HUES64 (cell line): Measurements from ENCODE around the gene CLSTN1.
A peak's percentile ranks its signal among the peaks of the same experiment; 100 is the strongest.

Experiments
- H3K27ac ChIP-seq: 2 replicates; pipeline ENCODE4 v1.7.0; 2013; ENCODE audit warnings: low read depth, low read length, inconsistent platforms
- H3K27me3 ChIP-seq: 2 replicates; pipeline ENCODE4 v1.6.1; 2013; ENCODE audit warnings: mild to moderate bottlenecking, low read length; ENCODE audit not compliant: insufficient read depth
- H3K36me3 ChIP-seq: 2 replicates; pipeline ENCODE4 v1.6.1; 2013; ENCODE audit warnings: mild to moderate bottlenecking, low read length; ENCODE audit not compliant: insufficient read depth
- H3K4me1 ChIP-seq: 2 replicates; pipeline ENCODE4 v1.6.1; 2013; ENCODE audit warnings: mild to moderate bottlenecking, low read length, moderate library complexity; ENCODE audit not compliant: insufficient read depth
- H3K4me3 ChIP-seq: 2 replicates; pipeline ENCODE4 v1.5.1; 2013; ENCODE audit warnings: mild to moderate bottlenecking, low read length, moderate library complexity
- H3K9ac ChIP-seq: 2 replicates; pipeline ENCODE4 v1.6.1; 2013; ENCODE audit warnings: mild to moderate bottlenecking, low read depth, low read length
- H3K9me3 ChIP-seq: 2 replicates; pipeline ENCODE4 v1.6.1; 2013; ENCODE audit warnings: low read depth, low read length; ENCODE audit not compliant: insufficient read depth
- WGBS: fragments of 150-250, 120-280 bp; methylation state at CpG from one replicate; pipeline ENCODE4 v1.1.7; 2013; ENCODE audit warnings: missing lambda C conversion rate; 5-methylcytosine and 5-hydroxymethylcytosine counted together

CLSTN1 gene

DNA sequence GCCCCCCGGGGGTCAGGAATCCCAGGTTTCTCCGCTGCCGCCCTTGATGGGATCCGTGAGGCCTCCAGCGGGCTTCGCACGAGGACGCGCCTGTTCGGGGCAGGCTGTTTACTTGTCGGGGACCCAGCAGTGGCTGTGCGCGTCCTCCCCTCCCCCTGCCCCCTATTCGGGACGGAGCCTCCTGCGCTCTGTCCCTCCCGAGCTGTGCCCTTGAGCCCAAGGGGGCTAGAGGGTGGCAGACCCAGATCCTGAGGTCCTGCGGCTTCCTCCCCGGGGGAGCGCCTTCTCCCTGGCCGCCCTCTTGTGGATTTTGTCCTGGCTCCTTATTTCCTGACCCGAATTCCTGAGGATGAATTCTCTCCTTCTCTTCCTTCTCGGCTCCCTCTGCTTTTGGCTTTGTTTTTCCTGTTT, 133.8 kb downstream of the CLSTN1 start:
- H3K27ac ChIP-seq = no peak overlapping the region

DNA sequence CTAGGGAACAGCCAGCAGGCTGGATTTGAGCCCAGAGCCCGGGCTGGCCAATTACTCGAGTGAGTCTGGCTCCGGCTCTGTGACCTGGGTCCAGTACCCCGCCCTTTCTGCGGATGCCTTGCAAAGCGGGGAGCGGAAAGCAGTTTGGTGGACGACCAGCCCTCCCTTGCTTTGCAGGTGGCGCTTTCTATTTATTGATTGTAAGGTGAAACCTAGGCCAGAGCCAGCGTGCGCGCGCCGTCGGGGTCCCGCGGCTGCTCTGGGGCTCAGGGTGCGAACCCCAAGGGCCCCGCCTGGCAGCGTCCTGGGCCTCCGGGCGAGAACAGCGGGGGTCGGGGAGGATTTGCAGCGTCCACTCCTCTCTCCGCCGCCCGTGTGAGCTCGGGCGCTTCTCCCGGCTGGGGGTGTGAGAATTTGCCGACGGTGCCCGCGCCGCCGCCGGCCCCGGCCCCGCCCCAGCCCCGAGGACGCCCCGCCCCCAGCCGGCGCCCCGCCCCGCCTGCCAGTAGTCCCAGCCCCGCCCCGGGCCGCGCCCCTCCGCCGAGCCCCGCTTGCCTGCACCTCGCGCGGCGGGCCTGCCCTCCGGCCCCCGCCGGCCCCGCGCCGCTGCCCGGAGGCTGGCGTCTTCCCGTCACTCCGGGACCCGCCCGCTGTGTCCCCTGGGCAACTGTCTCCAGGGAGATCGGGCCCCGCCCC, 134.6 kb downstream of the CLSTN1 start:
- WGBS = under 1% methylated on average over 72 of the region's 72 CpGs
- H3K9ac ChIP-seq = 0 out of 2 replicates have a peak overlapping the region, but pooled peaks have one; percentile 35

More for the DNA sequence above, 133.8 kb downstream of the CLSTN1 start:
- Histone ChIP-seq H3K9me3 (no peaks in the 10 kb centered on the region), H3K4me1 (peaks cover 21% of the 10 kb centered on the region), H3K27me3 (peaks cover 42% of the 10 kb centered on the region), H3K4me3 (peak overlapping the region; percentile 65), H3K36me3 (0 out of 2 replicates have a peak, but pooled peaks cover 3% of the 10 kb centered on the region), H3K9ac (peak overlapping the region; percentile 38; the same call in 1 of the 2 replicates)
- under 1% methylated on average over 23 of the region's 23 CpGs for WGBS

DNA sequence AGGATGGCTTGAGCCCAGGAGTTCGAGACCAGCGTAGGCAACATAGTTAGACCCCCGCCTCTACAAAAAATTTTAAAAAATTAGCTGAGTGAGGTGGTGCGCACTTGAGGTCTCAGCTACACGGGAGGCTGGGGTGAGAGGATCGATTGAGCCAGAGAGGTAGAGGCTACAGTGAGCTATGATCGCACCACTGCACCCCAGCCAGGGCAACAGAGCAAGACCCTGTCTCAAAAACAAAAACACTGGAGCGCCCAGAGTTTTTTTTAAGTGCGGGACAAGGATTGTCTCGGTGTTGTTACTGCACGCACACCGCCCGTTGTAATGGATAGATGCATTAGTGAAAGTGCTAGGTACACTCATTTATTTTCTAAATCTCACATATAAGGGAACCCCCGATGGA, 135.2 kb downstream of the CLSTN1 start:
- Histone ChIP-seq H3K9ac (0 out of 2 replicates have a peak overlapping the region, but pooled peaks have one; percentile 35), H3K27ac (no peak overlapping the region), H3K4me3 (peak overlapping the region; percentile 74), H3K4me1 (peaks cover 21% of the 10 kb centered on the region), H3K27me3 (peaks cover 42% of the 10 kb centered on the region), H3K9me3 (no peaks in the 10 kb centered on the region), H3K36me3 (0 out of 2 replicates have a peak, but pooled peaks cover 3% of the 10 kb centered on the region)
- 33% methylated on average over 11 of the region's 14 CpGs for WGBS

More for the DNA sequence above, 134.6 kb downstream of the CLSTN1 start:
- H3K4me3 ChIP-seq = peak overlapping the region; percentile 74
- H3K27me3 ChIP-seq = peaks cover 42% of the 10 kb centered on the region
- H3K9me3 ChIP-seq = no peaks in the 10 kb centered on the region
- H3K4me1 ChIP-seq = peaks cover 21% of the 10 kb centered on the region
- H3K27ac ChIP-seq = no peak overlapping the region
- 0 out of 2 replicates have a peak, but pooled peaks cover 3% of the 10 kb centered on the region for H3K36me3 ChIP-seq

DNA sequence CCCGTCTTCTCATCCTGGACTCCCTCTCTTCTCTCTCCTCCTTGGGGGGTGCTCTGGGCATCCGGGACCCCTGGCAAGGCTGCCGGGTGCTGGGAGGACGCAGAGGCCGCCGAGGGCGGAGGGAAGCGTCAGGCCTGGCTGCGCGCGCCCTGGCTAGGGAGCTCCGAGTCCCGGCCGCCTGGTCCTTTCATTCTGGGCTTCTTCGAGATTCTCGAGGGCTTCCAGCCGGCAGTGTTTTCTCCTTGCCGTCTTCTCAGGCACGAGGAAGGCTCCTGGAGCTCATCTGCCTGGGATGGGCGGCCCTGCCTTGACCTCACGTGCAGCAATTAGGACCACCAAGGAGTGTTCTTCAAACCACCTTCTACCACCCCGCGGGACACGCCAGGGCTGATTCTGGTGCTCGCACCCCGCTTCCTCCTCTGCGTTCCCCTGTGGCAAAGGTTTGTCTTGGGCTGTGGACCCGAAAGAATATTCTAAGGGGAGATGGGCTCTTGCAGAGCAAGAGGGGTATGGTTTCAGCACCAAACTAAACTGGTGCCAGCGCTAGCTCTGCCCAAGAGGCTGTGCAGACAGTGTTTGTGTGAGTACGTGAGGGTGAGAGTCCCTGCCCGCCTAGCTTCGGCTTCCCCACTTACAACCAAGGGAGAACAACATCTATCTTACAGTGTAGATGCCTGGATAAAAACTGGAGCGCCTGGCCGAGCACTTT, 135.7 kb downstream of the CLSTN1 start:
- no peak overlapping the region for H3K27ac ChIP-seq
- 0 out of 2 replicates have a peak, but pooled peaks cover 3% of the 10 kb centered on the region for H3K36me3 ChIP-seq
- H3K4me3 ChIP-seq = peak overlapping the region; percentile 74
- 0 out of 2 replicates have a peak overlapping the region, but pooled peaks have one; percentile 16 for H3K9ac ChIP-seq
- peaks cover 42% of the 10 kb centered on the region for H3K27me3 ChIP-seq
- H3K9me3 ChIP-seq = no peaks in the 10 kb centered on the region
- WGBS = 2% methylated on average over 31 of the region's 34 CpGs
- peaks cover 21% of the 10 kb centered on the region for H3K4me1 ChIP-seq

DNA sequence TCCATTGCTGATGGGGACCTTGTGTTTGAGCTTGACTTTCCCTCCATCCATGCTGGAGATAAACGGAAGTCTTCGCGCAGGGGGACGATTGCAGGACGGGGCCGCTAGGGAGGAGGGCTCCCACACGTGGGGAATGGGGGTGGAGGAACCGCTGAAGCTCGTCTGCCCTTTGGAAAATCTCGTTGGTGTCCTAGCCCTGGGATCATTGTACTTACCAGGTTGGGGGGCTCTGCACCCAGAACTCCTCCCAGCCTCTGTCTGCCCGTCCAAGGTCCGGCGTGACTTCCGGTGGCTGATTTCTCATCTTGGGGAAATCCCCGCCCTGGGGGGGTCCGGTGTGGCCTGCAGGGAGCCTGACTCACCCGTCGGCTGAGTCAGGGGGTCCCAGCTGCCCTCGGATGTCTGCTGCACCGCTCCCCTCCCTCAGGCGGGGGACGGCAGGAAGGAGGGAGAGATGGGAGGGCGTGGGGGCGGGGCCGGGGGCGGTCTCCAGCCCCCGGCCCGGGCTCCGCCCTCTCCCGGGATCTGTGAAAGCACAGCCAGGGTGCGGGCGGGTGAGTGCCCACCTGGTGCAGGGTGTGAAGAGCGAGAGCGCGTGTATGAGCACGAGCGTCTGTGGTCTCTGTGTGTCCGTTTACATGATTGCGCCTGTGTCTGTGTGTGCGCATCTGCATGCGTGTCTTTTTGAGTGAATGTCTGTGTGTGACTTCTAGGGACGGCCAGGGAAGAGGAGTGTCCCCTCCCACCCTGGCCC, 136.5 kb downstream of the CLSTN1 start:
- peak overlapping the region; percentile 63 for H3K9ac ChIP-seq
- peak overlapping the region; percentile 38; the same call in 1 of the 2 replicates for H3K27ac ChIP-seq
- peaks cover 42% of the 10 kb centered on the region for H3K27me3 ChIP-seq
- H3K9me3 ChIP-seq = no peaks in the 10 kb centered on the region
- peaks cover 21% of the 10 kb centered on the region for H3K4me1 ChIP-seq
- 1% methylated on average over 40 of the region's 42 CpGs for WGBS
- no peaks in the 10 kb centered on the region for H3K36me3 ChIP-seq
- H3K4me3 ChIP-seq = peak overlapping the region; percentile 74

DNA sequence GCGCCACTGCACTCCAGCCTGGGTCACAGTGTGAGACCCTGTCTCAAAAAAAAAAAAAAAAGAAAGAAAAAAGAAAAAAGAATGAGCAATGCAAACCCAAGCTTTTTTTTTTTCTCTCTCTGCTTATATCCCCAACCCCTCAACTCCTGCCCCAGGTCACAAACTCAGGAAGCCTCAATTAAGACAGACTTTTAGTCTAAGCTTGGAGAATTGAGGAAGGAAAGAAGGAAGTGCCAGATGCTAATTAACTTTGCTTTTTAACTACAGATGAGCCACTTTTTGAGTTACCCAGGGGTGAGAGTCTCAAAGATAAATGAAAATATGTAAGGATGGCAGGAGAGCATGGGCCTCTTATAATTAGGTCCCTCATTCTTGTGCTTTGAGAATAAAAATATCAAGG, 139.0 kb downstream of the CLSTN1 start:
- peaks cover 9% of the 10 kb centered on the region; the same call in 1 of the 2 replicates for H3K4me1 ChIP-seq

DNA sequence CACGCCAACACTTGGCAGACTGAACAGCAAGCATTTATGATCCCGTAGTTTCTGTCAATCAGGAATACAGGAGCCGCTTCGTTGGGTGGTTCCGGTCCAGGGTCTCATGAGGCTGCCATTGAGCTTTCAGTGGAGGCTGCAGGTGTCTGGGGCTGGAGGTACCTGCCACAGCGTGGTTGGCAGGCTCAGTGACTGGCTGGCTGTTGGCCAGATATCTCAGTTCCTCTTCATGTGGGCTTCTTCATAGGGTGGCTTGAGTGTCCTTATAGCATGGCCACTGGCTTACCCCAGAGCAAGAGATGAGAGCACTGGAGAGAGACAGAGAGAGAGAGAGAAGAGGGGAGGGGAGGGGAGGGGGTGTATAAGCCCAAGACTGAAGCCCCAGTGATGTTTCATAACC, 142.9 kb downstream of the CLSTN1 start:
- 97% methylated on average over 6 of the region's 6 CpGs for WGBS
- no peak overlapping the region for H3K4me3 ChIP-seq
- H3K9me3 ChIP-seq = no peaks in the 10 kb centered on the region
- 0 out of 2 replicates have a peak, but pooled peaks cover 5% of the 10 kb centered on the region for H3K4me1 ChIP-seq
- no peaks in the 10 kb centered on the region for H3K27me3 ChIP-seq
- H3K27ac ChIP-seq = no peak overlapping the region
- H3K9ac ChIP-seq = no peak overlapping the region
- no peaks in the 10 kb centered on the region for H3K36me3 ChIP-seq

More for the DNA sequence above, 139.0 kb downstream of the CLSTN1 start:
- H3K27ac ChIP-seq = no peak overlapping the region
- WGBS = 94% methylated on average over 1 of the region's 1 CpG
- no peaks in the 10 kb centered on the region for H3K36me3 ChIP-seq
- no peak overlapping the region for H3K4me3 ChIP-seq
- peaks cover 21% of the 10 kb centered on the region for H3K27me3 ChIP-seq
- no peaks in the 10 kb centered on the region for H3K9me3 ChIP-seq
- no peak overlapping the region for H3K9ac ChIP-seq

DNA sequence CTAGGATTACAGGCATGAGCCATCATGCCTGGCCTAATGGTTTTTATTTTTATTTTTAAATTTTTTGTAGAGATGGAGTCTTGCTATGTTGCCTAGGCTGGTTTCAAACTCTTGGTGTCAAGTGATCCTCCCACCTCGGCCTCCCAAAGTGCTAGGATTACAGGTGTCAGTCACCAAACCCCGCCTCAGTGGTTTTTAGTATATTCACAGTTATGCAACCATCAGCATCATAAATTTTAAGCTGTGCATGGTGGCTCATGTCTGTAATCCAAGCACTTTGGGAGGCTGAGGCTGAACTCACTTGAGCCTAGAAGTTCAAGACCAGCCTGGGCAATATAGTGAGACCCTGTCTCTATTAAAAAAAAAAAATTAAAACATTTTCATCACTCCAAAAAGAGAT, 143.7 kb downstream of the CLSTN1 start:
- no peak overlapping the region for H3K4me3 ChIP-seq
- 0 out of 2 replicates have a peak, but pooled peaks cover 5% of the 10 kb centered on the region for H3K4me1 ChIP-seq
- H3K27me3 ChIP-seq = no peaks in the 10 kb centered on the region
- H3K36me3 ChIP-seq = no peaks in the 10 kb centered on the region
- 92% methylated on average over 2 of the region's 2 CpGs for WGBS
- H3K27ac ChIP-seq = no peak overlapping the region
- no peaks in the 10 kb centered on the region for H3K9me3 ChIP-seq
- H3K9ac ChIP-seq = no peak overlapping the region
